Measurements from ENCODE around the gene KASH5. TPM values are rescaled to one million over a fixed set of nuclear protein-coding genes. Genes with fewer than 3 reads are reported as not detected.
A peak's percentile ranks its signal among the peaks of the same experiment; 100 is the strongest.

Gene KASH5
- total RNA-seq, 2 experiments from 2014 or later: 0.95 TPM; not detected in 1

DNA sequence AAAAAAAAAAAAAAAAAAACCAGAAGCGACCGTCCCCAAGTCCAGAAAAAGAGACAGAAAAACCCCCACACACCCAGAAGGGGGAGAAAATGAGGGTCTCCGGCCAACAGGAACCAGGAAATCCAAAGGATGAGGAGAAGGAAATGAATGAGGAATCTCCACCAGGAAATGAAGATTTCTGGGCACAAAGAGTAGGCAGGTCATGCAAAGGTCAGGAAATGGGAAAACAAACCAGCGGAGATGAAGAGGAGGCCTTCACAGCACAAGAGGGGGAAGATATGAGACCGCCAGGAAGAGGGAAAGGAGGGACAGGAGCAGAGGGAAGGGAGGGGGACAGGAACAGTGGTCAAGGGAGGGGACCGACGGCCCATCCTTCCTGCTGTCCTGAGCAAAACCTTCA is 31.7 kb upstream of the KASH5 start:
- Mint-ChIP-seq H3K27me3 (peaks cover 21% of the 10 kb centered on the region), H3K36me3 (ENCODE audit: low read depth) (no peaks in the 10 kb centered on the region), H3K4me3 (no peak overlapping the region), H3K27ac (no peak overlapping the region), H3K9me3 (no peaks in the 10 kb centered on the region), H3K4me1 (ENCODE audit: low read depth) (peaks cover 12% of the 10 kb centered on the region)
- no peak for ATAC-seq
- POLR2A ChIA-PET: no interaction called here
- TF ChIP-seq, protein P1, sequence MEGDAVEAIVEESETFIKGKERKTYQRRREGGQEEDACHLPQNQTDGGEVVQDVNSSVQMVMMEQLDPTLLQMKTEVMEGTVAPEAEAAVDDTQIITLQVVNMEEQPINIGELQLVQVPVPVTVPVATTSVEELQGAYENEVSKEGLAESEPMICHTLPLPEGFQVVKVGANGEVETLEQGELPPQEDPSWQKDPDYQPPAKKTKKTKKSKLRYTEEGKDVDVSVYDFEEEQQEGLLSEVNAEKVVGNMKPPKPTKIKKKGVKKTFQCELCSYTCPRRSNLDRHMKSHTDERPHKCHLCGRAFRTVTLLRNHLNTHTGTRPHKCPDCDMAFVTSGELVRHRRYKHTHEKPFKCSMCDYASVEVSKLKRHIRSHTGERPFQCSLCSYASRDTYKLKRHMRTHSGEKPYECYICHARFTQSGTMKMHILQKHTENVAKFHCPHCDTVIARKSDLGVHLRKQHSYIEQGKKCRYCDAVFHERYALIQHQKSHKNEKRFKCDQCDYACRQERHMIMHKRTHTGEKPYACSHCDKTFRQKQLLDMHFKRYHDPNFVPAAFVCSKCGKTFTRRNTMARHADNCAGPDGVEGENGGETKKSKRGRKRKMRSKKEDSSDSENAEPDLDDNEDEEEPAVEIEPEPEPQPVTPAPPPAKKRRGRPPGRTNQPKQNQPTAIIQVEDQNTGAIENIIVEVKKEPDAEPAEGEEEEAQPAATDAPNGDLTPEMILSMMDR (IDR thresholded peaks at IDR 0.05): no peak
- intact Hi-C loops (cut with micrococcal nuclease): no loop called here
- DNase-seq: no peak
- CTCF ChIA-PET: no interaction called here

DNA sequence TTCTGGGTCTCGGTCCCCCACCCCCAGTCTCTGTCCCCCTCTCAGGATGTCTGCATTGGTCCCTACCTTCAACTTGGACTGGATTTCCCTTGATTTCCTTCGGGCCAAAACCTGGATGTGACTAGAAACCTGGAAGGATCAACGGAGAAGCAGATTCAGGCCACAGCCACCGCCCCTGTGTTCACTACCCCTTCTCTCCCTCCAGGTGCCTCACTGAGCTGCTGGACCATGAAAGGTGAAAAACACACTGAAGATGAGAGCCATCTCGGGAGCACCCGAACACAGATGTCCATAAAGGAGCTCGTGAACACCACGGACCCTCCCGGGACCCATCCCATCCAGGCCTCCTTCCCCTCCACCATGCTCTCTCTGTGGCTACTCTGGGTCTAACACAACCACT is 30.9 kb upstream of the KASH5 start:
- no peaks in the 10 kb centered on the region for H3K9me3 Mint-ChIP-seq
- TF ChIP-seq, protein P1 (IDR thresholded peaks at IDR 0.05): no peak
- ChIA-PET CTCF (no interaction called here), POLR2A (no interaction called here)
- peaks cover 27% of the 10 kb centered on the region for H3K27me3 Mint-ChIP-seq
- H3K27ac Mint-ChIP-seq: no peak overlapping the region
- no peak overlapping the region for H3K4me3 Mint-ChIP-seq
- H3K36me3 Mint-ChIP-seq (ENCODE audit: low read depth): no peaks in the 10 kb centered on the region
- DNase-seq (no peak), ATAC-seq (no peak)
- intact Hi-C loops (cut with micrococcal nuclease): no loop called here
- H3K4me1 Mint-ChIP-seq (ENCODE audit: low read depth): peaks cover 19% of the 10 kb centered on the region

DNA sequence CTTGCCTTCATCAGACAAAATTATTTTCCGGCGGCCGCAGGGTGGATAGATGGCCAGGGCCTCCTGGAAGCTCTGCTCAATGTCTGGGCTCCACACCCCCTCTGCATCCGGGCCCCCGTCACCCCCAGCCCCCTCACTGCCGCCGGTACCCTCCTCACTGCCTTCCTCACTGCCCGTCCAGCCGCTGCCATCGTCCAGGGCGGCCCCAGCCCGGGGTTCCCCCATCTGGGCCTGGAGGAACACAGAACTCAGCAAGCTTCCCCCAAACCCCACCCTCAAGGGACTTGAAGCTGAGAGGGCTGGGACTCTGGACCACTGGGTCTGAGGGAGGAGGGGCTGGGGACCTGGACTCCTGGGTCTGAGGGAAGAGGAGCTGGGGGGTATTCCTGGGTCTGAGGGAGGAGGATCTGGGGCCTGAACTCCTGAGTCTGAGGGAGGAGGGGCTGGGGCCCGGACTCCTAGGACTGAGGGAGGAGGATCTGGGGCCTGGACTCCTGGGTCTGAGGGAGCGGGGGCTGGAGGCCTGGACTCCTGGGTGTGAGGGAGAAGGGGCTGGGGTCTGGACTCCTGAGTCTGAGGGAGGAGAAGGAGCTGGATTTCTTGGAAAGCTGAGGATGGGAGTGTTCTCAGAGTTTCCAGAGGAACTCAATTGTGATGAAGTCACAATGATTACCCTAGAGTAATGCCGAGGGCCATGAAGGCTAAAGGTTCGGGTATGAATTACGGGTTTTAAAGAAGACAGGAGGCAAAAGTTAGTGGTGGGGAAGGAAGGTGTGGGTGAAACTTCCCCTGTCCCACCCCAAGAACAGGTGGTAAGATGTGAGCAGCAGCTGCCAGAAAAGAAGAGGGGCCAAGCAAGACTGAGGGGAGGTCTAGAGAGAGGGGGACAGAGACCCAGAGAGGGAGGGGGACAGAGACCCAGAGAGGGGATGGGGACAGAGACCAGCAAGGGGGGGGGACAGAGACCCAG is 27.9 kb upstream of the KASH5 start:
- Mint-ChIP-seq H3K36me3 (ENCODE audit: low read depth) (no peaks in the 10 kb centered on the region), H3K9me3 (no peaks in the 10 kb centered on the region), H3K27me3 (peaks cover 34% of the 10 kb centered on the region), H3K27ac (no peak overlapping the region), H3K4me3 (no peak overlapping the region), H3K4me1 (ENCODE audit: low read depth) (peaks cover 19% of the 10 kb centered on the region)
- no peak for DNase-seq
- intact Hi-C loops (cut with micrococcal nuclease): no loop called here
- TF ChIP-seq, protein P1 (IDR thresholded peaks at IDR 0.05): no peak
- CTCF ChIA-PET: interaction anchor here (1.3 kb wide), 1 partner anchor 10 kb away, joined by 3 read pairs; no protein-coding TSS in a partner anchor
- ATAC-seq: no peak
- POLR2A ChIA-PET: interaction anchor here (1.0 kb wide), 1 partner anchor 11 kb away, joined by 3 read pairs; no protein-coding TSS in a partner anchor

DNA sequence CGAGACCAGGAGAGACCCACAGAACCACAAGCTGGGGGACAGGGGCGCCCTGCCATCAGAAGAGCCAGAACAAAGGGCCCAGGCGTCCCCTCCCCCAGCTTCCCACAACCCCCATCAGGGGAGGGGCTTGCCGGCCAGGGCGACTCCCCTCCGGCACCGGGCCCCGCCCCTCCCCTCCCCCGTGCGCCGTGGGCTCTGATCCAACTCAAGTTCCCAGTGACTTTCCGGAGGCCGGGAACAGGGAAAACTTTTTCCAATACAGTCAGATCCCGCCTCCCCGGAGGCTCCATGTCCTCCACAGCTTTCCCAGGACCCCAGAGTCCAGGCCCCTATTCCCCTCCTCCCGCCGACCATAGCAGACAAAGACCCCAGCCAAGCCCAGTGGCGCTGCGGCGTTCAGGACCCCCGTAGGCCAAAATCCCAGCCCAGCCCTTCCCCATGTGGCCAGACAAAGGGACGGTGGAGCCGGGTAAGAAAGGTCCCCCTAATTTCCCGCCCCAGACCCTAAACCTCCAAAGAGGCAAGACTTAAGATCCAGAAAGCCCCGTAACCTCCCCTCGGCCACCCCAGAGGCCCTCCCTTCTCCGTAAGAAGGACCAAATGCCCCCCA is 26.5 kb upstream of the KASH5 start:
- ChIA-PET CTCF (no interaction called here), POLR2A (interaction anchor here (0.6 to 1.0 kb wide), 2 partner anchors 13 to 315 kb away, joined by 3 to 4 read pairs; partner anchors contain the start of gene PRMT1)
- no peak overlapping the region for H3K4me3 Mint-ChIP-seq
- peaks cover 10% of the 10 kb centered on the region for H3K4me1 Mint-ChIP-seq (ENCODE audit: low read depth)
- H3K27ac Mint-ChIP-seq: no peak overlapping the region
- TF ChIP-seq, protein P1 (IDR thresholded peaks at IDR 0.05): no peak
- no peaks in the 10 kb centered on the region for H3K9me3 Mint-ChIP-seq
- intact Hi-C loops (cut with micrococcal nuclease): no loop called here
- DNase-seq (peak; percentile 39), ATAC-seq (no peak)
- no peaks in the 10 kb centered on the region for H3K36me3 Mint-ChIP-seq (ENCODE audit: low read depth)
- peaks cover 32% of the 10 kb centered on the region for H3K27me3 Mint-ChIP-seq

All from activated CD8-positive, alpha-beta T cell treated with anti-CD3 and anti-CD28 coated beads for 36 hours (primary cell).